Osteocyte (in vitro differentiated cells): Measurements from ENCODE around the gene CCSER1. TPM values are rescaled to one million over a fixed set of nuclear protein-coding genes. Genes with fewer than 3 reads are reported as not detected.

Experiments
- DNase-seq: peaks from one replicate; pipeline ENCODE4 v3.0.0; 2021; ENCODE audit warnings: mixed read lengths; ENCODE audit not compliant: unreplicated experiment; ENCODE audit errors: extremely low spot score
- H3K27ac Mint-ChIP-seq: one replicate; pipeline ENCODE4 v1.8.0; 2021; ENCODE audit warnings: mild to moderate bottlenecking, mixed read lengths; ENCODE audit not compliant: unreplicated experiment
- H3K27me3 Mint-ChIP-seq: one replicate; pipeline ENCODE4 v1.8.0; 2021; ENCODE audit warnings: mixed read lengths; ENCODE audit not compliant: unreplicated experiment
- H3K36me3 Mint-ChIP-seq: one replicate; pipeline ENCODE4 v1.8.0; 2021; ENCODE audit warnings: mixed read lengths; ENCODE audit not compliant: unreplicated experiment
- H3K4me1 Mint-ChIP-seq: one replicate; pipeline ENCODE4 v1.8.0; 2021; ENCODE audit warnings: mixed read lengths; ENCODE audit not compliant: unreplicated experiment
- H3K4me3 Mint-ChIP-seq: one replicate; pipeline ENCODE4 v1.8.0; 2021; ENCODE audit warnings: mild to moderate bottlenecking, moderate library complexity, mixed read lengths; ENCODE audit not compliant: unreplicated experiment
- H3K9me3 Mint-ChIP-seq: one replicate; pipeline ENCODE4 v1.8.0; 2021; ENCODE audit warnings: mixed read lengths; ENCODE audit not compliant: unreplicated experiment
- CTCF ChIP-seq: fragments of 200-600 bp; sonication (generic); IDR thresholded peaks from 2 replicates; pipeline ENCODE4 v1.5.0; 2021; ENCODE audit warnings: antibody characterized with exemption, mild to moderate bottlenecking, moderate library complexity
- total RNA-seq: library from RNA; stranded (reverse); gene quantifications from 2 replicates; pipeline ENCODE4 v1.2.1, GENCODE V29; 2021

CCSER1 gene
- total RNA-seq, 1 donor from 2014 or later: not detected

- no peak overlapping the region for H3K4me3 Mint-ChIP-seq
- no peaks in the 10 kb centered on the region for H3K4me1 Mint-ChIP-seq
- no peaks in the 10 kb centered on the region for H3K9me3 Mint-ChIP-seq
- no peak overlapping the region for H3K27ac Mint-ChIP-seq
- TF ChIP-seq CTCF: no peak
- no peak for DNase-seq
- H3K36me3 Mint-ChIP-seq: no peaks in the 10 kb centered on the region
- no peaks in the 10 kb centered on the region for H3K27me3 Mint-ChIP-seq
Observed at GRCh38 chr4:91426725-91427124, 1299.5 kb downstream of the CCSER1 start.

DNA sequence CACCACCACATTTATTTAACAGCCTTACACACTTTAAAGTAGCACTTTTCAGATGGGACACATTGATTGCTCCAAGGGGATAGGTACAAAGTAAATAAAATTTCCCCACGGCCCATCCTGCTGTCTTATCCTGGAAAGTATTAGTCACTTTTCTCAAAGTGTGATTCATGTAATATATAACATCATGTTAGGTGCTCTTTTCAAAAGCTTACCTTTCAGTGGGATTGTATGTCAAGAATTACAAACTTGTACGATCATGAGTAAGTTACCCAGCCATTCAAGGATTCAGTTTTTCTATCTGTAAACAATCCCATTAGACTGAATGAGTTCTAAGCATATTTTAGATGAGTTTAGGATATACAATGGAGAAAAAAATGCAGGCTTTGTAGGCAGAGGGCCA is 1300.0 kb downstream of the CCSER1 start:
- Mint-ChIP-seq H3K27ac (no peak overlapping the region), H3K9me3 (no peaks in the 10 kb centered on the region), H3K4me1 (no peaks in the 10 kb centered on the region), H3K36me3 (no peaks in the 10 kb centered on the region), H3K4me3 (no peak overlapping the region), H3K27me3 (no peaks in the 10 kb centered on the region)
- no peak for TF ChIP-seq CTCF
- DNase-seq: no peak

GRCh38 chr4:91434631-91435030 is 1307.4 kb downstream of the CCSER1 start:
- H3K27ac Mint-ChIP-seq: no peak overlapping the region
- no peaks in the 10 kb centered on the region for H3K4me1 Mint-ChIP-seq
- H3K36me3 Mint-ChIP-seq: no peaks in the 10 kb centered on the region
- no peak for DNase-seq
- no peaks in the 10 kb centered on the region for H3K27me3 Mint-ChIP-seq
- TF ChIP-seq CTCF: no peak
- no peak overlapping the region for H3K4me3 Mint-ChIP-seq
- H3K9me3 Mint-ChIP-seq: peaks cover 13% of the 10 kb centered on the region

GRCh38 chr4:91436556-91436955 is 1309.4 kb downstream of the CCSER1 start:
- TF ChIP-seq CTCF: no peak
- Mint-ChIP-seq H3K27me3 (no peaks in the 10 kb centered on the region), H3K27ac (no peak overlapping the region), H3K36me3 (no peaks in the 10 kb centered on the region), H3K4me1 (no peaks in the 10 kb centered on the region), H3K9me3 (peaks cover 13% of the 10 kb centered on the region), H3K4me3 (no peak overlapping the region)
- no peak for DNase-seq

GRCh38 chr4:91447168-91447567 is 1320.0 kb downstream of the CCSER1 start:
- Mint-ChIP-seq H3K27me3 (no peaks in the 10 kb centered on the region), H3K36me3 (no peaks in the 10 kb centered on the region), H3K9me3 (no peaks in the 10 kb centered on the region), H3K4me3 (no peak overlapping the region), H3K4me1 (no peaks in the 10 kb centered on the region), H3K27ac (no peak overlapping the region)
- TF ChIP-seq CTCF: no peak
- no peak for DNase-seq
